Measurements from ENCODE around the gene NKD2.

NKD2 gene

DNA sequence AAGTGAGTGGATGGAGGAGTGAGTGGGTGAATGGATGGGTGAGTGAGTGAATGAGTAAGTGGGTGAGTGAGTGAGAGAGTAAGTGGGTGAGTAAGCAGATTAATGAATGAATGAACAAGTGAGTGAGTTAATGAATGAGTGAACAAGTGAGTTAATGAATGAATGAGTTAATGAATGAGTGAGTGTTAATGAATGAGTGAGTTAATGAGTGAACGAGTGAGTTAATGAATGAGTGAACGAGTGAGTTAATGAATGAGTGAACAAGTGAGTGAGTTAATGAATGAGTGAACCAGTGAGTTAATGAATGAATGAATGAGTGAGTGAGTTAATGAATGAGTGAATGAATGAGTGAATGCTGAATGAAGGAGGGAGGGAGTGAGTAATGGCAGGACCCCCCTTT, 26.4 kb downstream of the NKD2 start:
- H3K9me3 ChIP-seq, result peaks cover under 1% of the 10 kb centered on the region; the same call in 1 of the 2 replicates
- TF ChIP-seq, protein P1, sequence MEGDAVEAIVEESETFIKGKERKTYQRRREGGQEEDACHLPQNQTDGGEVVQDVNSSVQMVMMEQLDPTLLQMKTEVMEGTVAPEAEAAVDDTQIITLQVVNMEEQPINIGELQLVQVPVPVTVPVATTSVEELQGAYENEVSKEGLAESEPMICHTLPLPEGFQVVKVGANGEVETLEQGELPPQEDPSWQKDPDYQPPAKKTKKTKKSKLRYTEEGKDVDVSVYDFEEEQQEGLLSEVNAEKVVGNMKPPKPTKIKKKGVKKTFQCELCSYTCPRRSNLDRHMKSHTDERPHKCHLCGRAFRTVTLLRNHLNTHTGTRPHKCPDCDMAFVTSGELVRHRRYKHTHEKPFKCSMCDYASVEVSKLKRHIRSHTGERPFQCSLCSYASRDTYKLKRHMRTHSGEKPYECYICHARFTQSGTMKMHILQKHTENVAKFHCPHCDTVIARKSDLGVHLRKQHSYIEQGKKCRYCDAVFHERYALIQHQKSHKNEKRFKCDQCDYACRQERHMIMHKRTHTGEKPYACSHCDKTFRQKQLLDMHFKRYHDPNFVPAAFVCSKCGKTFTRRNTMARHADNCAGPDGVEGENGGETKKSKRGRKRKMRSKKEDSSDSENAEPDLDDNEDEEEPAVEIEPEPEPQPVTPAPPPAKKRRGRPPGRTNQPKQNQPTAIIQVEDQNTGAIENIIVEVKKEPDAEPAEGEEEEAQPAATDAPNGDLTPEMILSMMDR (IDR thresholded peaks at IDR 0.05; ENCODE audit: low read depth, low read length), result no peak
- no peak overlapping the region for H3K4me3 ChIP-seq (ENCODE audit: low read depth, low read length)
- H3K36me3 ChIP-seq, result no peaks in the 10 kb centered on the region
- H3K27me3 ChIP-seq, result no peaks in the 10 kb centered on the region
- no peak for DNase-seq
- no peaks in the 10 kb centered on the region for H3K4me1 ChIP-seq

DNA sequence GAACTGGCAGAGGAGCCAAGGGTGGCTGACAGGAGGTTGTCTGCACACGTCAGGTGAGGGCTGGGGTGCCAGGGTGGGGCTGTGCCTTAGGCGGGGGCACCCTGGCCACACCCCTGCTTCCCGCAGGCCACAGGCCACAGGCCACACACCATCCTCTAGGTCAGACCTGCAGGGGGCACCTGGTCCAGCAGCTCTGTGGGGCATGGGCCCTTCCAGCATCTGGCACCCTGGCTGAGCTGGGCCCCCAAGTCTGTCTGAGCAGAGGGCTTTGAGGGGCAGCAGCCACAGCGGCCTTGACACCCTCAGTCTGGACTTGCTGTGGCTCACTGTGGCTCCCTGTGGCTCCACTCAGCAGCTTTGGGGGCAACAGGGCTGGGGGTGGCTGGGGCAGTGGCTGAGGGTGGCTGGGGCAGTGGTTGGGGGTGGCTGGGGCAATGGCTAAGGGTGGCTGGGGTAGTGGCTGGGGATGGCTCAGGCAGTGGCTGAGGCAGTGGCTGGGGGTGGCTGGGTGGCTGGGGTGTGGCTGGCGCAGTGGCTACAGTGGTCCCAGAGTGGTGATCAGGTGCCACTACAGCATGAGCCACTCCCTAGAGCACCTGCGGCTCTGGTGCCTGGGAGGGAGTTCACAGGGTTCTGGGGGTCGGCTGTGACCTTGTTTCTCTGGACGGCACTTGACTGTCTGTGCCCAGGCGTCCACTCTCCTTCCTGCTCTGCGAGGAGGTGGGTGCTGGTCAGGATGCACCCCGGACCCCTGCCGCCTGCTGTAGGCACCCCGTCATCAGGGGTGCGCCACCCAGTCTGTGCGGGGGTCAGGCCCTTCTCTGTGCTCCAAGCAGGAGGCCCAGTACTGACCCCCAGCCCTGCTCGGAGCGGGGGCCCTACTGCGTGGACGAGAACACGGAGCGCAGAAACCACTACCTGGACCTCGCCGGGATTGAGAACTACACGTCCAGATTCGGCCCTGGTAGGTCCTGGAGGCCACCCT, 27.1 kb downstream of the NKD2 start:
- peak; percentile 9 for DNase-seq
- TF ChIP-seq, protein P1 (IDR thresholded peaks at IDR 0.05; ENCODE audit: low read depth, low read length), result no peak
- H3K4me3 ChIP-seq (ENCODE audit: low read depth, low read length), result no peak overlapping the region
- H3K9me3 ChIP-seq, result peaks cover 3% of the 10 kb centered on the region; the same call in 1 of the 2 replicates
- no peaks in the 10 kb centered on the region for H3K27me3 ChIP-seq
- H3K36me3 ChIP-seq, result no peaks in the 10 kb centered on the region
- H3K4me1 ChIP-seq, result no peaks in the 10 kb centered on the region

DNA sequence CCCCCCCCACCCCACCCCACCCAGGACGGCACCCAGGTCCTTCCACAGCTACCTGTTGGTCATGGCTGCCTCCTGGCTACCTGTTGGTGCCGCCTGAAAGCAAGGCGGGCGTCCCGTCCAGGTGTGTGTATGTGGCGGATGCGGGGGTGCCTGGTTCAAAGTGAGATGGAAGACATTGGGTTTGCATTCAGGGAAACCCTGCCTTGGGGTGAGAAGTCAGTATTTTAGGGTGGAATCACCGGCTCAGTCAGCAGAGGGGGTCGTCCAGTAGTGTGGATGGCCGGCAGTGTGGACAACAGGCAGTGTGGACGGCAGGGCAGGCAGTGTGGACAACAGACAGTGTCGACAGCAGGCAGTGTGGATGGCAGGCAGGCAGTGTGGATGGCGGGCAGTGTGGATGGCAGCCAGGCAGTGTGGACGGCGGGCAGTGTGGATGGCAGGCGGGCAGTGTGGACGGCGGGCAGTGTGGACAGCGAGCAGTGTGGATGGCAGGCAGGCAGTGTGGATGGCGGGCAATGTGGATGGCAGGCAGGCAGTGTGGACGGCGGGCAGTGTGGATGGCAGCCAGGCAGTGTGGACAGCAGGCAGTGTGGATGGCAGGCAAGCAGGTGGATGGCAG, 28.0 kb downstream of the NKD2 start:
- DNase-seq, result peak; percentile 9
- Histone ChIP-seq H3K4me3 (ENCODE audit: low read depth, low read length) (no peak overlapping the region), H3K27me3 (no peaks in the 10 kb centered on the region), H3K4me1 (no peaks in the 10 kb centered on the region), H3K36me3 (no peaks in the 10 kb centered on the region), H3K9me3 (peaks cover 3% of the 10 kb centered on the region; the same call in 1 of the 2 replicates)
- TF ChIP-seq, protein P1 (IDR thresholded peaks at IDR 0.05; ENCODE audit: low read depth, low read length), result no peak

DNA sequence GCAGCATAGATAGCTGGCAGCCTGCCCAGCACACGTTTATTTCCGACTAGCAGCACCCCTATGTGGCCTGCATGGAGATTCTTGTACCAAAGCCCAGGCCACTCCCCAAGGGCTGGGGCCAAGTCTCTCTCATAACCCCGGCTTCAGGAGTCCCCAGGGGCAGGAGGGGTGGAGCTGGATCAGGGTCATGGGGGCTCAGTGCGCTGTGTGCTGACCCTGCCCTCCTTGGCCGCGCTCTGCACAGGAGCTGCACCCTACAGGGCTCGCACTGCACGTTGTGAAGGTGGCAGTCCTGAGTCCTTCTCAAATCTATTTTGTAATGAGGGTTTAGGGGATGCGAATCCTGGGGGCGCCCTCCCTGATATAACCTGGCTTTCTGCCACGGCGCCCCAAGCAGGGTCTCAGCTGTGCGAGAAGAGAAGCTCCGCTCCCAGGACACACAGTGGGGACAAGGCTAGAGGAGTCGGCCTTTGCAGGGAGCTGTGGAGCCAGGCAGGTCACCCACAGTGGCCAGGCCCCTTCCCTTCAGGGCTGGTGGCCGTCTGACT, 28.6 kb downstream of the NKD2 start:
- peak; percentile 13 for DNase-seq
- Histone ChIP-seq H3K36me3 (no peaks in the 10 kb centered on the region), H3K9me3 (peaks cover 3% of the 10 kb centered on the region; the same call in 1 of the 2 replicates), H3K4me3 (ENCODE audit: low read depth, low read length) (no peak overlapping the region), H3K4me1 (no peaks in the 10 kb centered on the region), H3K27me3 (no peaks in the 10 kb centered on the region)
- TF ChIP-seq, protein P1 (IDR thresholded peaks at IDR 0.05; ENCODE audit: low read depth, low read length), result no peak

DNA sequence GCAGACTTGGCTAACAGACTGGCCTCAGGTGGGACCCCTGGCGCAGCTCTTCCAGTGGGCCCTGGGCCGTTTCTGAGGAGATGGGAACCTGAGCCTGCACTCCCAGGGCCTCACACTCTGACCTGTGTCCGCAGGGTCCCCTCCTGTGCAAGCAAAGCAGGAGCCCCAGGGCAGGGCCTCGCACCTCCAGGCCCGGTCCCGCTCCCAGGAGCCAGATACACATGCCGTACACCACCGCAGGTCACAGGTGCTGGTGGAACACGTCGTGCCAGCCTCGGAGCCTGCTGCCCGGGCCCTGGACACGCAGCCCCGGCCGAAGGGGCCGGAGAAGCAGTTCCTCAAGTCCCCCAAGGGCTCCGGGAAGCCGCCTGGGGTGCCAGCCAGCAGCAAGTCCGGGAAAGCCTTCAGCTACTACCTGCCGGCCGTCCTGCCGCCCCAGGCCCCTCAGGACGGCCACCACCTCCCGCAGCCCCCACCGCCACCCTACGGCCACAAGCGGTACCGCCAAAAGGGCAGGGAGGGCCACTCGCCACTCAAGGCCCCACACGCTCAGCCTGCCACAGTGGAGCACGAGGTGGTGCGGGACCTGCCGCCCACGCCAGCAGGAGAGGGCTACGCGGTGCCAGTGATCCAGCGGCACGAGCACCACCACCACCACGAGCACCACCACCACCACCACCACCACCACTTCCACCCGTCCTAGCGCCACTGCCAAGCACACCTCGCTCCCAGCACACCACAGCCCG, 29.2 kb downstream of the NKD2 start:
- peak; percentile 5 for DNase-seq
- peaks cover 3% of the 10 kb centered on the region; the same call in 1 of the 2 replicates for H3K9me3 ChIP-seq
- no peaks in the 10 kb centered on the region for H3K4me1 ChIP-seq
- H3K4me3 ChIP-seq (ENCODE audit: low read depth, low read length), result no peak overlapping the region
- TF ChIP-seq, protein P1 (IDR thresholded peaks at IDR 0.05; ENCODE audit: low read depth, low read length), result no peak
- no peaks in the 10 kb centered on the region for H3K36me3 ChIP-seq
- H3K27me3 ChIP-seq, result no peaks in the 10 kb centered on the region

Measured in BE2C (cell line).